T-helper 9 cell (primary cell): ENCODE measurements around the gene ARFGEF2.
A peak's percentile ranks its signal among the peaks of the same experiment; 100 is the strongest.

Experiments used
- DNase-seq: peaks from one replicate; pipeline ENCODE4 v3.0.0-alpha.2; 2020

ARFGEF2 gene

GRCh38 chr20:48899881-48900280, 21.6 kb upstream of the ARFGEF2 start:
- no peak for DNase-seq

DNA sequence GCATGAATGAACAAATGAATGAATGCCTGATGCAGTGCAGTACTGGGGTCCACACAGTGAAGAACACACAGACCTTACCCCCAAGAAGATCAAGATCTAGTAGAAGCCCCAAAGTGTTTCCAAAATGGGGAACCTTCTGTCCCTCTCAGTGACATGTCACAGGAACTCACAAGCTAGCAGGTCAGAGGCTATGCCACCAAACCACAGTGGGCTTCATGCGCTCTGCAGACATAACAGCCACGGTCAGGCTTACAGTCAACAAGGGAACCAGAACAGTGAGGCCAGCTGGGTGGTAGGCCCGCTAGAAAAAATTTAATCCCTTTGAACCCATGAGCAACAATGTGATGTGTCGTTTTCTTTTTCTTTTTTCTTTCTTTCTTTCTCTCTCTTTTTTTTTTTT, 20.2 kb upstream of the ARFGEF2 start:
- no peak for DNase-seq

DNA sequence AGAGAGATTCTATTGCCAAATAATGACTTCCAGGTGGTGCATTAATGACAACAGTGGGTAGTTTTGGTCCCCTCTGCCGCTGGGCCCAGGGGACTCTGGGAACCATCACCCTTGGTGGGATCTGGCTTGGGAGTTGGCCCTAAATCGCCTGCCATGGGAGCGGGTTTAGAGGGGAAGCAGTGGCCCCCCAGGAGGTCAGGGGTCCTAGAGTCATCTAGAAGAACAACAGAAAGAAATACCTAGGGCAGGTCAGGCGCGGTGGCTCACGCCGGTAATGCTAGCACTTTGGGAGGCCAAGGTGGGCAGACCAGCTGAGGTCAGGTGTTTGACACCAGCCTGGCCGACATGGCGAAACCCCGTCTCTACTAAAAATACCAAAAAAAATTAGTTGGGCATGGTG, 17.8 kb upstream of the ARFGEF2 start:
- no peak for DNase-seq

GRCh38 chr20:48904566-48905296, 16.8 kb upstream of the ARFGEF2 start:
- peak; percentile 59 for DNase-seq

DNA sequence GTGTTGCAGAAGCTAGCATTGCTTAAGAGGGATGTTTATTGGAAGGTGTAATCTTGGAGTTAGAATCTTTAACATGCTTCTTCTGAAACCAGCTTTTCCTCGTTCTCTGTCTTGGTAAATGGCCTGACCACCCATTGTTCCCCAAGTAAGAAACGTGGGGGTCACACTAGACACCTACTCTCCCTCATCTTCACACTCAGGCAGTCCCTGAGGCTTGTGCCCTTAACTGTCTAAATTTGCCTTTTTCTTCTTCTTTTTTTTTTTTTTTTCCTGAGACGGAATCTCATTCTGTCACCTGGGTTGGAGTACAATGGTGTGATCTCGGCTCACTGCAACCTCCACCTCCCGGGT, 16.2 kb upstream of the ARFGEF2 start:
- no peak for DNase-seq

GRCh38 chr20:48906221-48906877, 15.2 kb upstream of the ARFGEF2 start:
- no peak for DNase-seq

GRCh38 chr20:48908656-48909319, 12.7 kb upstream of the ARFGEF2 start:
- no peak for DNase-seq

- no peak for DNase-seq
Measured at GRCh38 chr20:48909910-48910309, 11.6 kb upstream of the ARFGEF2 start.

GRCh38 chr20:48910347-48910781, 11.1 kb upstream of the ARFGEF2 start:
- DNase-seq = peak; percentile 9

- DNase-seq = no peak
Measured at GRCh38 chr20:48912065-48912464, 9.4 kb upstream of the ARFGEF2 start.

DNA sequence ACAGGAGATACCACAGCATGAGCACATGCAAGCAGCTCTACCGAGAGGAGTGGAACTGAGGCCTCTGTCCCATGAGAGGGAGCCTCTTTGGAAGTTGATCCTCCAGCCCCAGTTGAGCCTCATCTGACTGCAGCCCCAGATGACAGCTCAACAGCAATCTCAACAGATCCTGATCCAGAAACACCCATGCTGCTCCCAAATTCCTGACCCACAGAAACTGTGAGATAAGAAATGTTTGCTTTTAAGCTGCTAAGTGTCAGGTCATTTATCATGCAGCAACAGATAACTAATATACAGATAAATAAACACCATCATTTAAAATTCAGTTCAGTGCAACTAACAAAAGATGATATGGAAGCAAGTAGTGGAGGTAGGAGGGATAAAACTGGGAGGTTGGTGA, 4.8 kb upstream of the ARFGEF2 start:
- DNase-seq = no peak

DNA sequence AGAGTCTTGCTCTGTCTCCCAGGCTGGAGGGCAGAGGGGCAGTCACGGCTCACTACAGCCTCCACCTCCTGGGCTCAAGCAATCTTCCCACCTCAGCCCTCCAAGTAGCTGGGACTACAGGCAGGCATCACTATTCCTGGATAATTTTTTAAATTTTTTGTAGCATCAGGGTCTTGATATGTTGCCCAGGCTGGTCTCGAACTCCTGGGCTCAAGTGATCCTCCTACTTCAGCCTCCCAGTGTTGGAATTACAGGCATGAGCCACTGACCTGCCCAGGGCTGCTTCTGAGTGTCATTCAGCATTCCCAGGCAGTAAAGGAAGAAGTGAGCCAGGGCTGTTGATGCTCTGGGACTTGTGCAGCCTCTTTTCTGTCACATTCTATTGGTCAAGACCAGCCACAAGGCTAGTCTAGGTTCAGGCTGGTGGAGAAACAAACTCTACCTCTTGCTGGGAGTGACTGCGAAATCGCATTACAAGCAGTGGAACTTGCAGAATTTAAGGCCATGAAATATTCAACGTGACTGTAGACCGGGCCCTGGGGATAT, 2.1 kb upstream of the ARFGEF2 start:
- DNase-seq = no peak

DNA sequence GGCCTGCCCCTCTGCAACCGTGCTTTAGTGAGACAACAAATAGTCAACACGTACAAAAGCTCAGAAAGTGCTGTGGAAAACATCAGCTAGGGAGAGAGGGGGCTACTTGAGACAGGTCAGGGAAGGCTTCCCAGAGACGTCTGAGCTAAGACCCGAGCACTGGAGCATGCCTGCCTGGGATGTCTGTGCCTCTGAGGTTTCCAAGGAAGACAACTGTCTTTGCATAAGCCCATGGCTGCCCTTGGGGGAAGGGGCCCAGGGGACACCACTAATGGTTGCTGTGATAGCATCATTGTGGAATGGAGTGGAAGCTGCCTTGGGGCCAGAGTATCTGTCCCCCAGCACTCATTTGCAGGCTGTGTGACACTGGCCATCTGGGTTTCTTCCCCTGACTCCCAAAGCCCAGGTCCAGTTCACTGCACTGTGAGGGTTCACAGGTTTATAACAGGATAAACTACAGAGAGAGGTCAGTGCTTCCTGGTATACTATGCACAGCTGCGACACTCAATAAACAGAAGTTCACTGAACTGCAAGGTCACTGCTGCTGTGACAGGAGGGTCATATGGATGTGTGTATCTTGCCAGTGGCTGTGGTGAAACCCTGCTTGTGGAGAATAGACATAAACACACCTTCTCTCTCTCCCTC, 1.5 kb upstream of the ARFGEF2 start:
- no peak for DNase-seq

- DNase-seq = no peak
Measured at GRCh38 chr20:48920527-48921167, 864 bp upstream of the ARFGEF2 start.

- DNase-seq = peak; percentile 4
Measured at GRCh38 chr20:48921883-48922820, 641 bp downstream of the ARFGEF2 start.

DNA sequence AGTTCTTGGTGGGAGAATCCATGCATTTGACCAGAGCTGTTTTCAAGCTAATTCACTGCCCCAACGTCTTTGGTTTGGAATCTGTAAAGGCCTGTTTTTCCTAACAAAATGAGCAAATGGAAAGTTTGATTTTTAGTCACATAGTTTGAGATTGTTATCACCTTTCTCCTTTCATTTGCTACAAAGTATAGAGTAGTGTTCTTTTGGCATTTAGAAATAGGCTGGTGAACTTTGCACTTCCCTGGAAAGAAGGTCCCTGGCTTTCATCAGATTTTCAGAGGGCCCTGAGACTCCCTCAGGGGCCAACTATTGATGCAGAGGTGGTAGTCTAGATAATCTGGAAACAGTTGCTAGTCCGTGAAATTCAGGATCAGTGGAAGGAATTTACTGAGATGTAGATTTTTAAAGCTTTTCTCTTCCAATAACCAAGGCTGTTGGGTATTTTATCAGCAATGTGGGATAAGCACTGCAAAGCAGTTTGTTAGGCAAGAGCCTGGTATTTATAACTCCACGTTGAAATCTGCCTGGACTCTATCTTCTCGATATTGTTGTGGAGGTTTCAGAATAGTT, 1.7 kb downstream of the ARFGEF2 start:
- no peak for DNase-seq

GRCh38 chr20:48924756-48925109, 3.2 kb downstream of the ARFGEF2 start:
- DNase-seq = no peak

- DNase-seq = no peak
Measured at GRCh38 chr20:48926267-48926666, 4.8 kb downstream of the ARFGEF2 start.

DNA sequence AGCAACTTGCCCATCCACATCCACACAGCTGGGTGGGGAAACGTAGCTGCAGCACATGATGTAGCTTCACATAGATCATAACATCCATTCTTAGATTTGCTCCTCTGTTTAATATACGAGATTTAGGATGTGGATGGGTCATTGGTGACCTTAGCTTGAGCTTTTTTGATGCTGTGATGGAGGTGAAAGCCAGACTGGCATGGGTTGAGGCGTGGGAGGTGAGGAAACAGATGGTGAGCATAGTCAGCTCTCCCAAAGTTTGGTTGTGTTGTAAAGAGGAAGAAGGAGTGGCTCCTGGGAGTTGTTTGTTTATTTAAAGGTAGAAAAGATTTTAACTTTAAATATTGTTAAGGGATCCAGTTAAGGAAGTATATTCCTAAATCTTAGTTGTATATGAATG, 5.3 kb downstream of the ARFGEF2 start:
- no peak for DNase-seq

DNA sequence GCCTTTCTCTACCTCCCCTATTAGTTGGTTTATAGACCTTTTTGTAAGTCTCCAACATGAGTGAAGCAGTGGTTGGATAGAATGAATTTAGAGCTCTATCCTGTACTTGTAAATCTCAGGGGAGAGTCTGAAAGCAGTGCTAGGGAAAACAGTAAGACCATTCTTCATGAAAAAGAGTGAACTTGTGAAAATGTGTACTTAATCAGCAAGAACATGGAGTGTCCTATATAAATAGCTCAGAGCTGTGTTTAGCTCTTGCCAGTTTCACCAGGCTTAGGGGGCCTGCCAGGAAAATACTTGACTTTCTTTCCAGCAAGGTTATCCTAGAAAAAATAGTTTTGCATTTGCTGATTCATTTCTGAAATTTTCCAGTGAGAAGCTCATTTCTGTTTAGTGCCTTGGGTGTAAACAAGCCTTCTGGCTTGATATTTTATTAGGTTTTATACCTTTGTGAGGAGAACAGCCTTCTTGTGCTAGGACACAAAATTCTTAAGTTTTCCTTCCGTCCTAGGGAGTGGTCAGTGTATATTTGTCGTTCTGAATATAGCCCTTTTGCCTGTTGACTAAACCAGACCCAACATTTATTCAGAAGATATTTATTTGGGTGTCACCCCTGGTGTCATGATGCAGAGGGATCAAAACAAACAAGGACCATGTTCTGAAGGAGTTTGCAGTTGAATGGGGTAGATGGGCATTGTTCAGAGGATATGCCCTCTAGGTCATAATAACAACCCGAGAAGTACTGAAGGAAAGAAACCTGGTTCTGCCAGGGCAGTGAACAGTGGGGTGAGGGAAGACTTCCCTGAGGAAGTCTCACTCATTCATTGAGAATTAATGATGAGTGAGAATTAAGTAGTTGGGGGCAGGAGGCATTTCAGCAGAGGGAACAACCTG, 7.6 kb downstream of the ARFGEF2 start:
- no peak for DNase-seq
